Suppressor macrophage treated with lipopolysaccharide for 1 hour (primary cell): ENCODE data around the gene CLDN9.

Experiments used
- DNase-seq, 3 donors: peaks; one replicate each; pipeline ENCODE4 v3.0.0-alpha.2; 2020 to 2022

CLDN9 gene

DNA sequence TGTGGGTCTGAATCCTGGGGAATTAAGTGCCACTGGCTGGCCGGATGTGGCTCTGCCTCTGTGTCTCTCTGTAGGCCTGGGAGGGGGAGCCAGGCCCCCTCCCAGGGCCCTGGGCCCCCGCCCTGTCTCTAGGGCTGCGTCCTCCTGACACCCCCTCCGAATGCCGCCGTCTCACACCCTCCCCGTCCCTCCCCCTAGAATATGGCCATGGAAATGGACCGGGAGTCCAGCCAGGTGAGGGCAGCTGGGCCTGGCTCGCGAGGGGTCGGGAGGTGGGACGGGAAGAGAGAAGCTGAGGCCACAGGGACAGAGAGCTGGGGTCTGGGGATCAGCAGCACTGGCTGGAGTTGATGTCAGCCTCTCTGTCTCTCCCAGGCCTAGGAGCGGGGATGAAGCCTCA lies 16.4 kb upstream of the CLDN9 start:
- DNase-seq, result no peak

DNA sequence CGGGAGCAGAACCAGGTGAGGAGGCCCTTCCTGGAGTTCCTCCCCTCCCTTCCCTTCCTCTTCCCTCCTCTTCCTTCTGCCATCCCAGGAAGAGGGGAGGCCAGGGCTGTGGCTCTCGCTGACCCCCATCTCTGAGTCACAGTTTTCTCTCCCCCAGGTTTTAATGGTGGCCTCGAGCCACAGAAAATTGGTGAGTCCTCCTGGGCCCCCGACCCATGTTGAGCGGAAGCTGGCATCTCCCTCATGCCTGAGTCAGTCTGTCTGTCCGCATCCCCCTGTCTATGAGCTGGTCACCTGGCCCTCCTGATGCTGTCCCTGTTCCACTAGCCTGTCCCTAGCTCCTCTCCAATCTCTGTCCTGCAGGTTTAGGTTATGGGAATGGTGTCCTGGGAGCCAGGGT lies 12.8 kb upstream of the CLDN9 start:
- DNase-seq, result no peak

DNA sequence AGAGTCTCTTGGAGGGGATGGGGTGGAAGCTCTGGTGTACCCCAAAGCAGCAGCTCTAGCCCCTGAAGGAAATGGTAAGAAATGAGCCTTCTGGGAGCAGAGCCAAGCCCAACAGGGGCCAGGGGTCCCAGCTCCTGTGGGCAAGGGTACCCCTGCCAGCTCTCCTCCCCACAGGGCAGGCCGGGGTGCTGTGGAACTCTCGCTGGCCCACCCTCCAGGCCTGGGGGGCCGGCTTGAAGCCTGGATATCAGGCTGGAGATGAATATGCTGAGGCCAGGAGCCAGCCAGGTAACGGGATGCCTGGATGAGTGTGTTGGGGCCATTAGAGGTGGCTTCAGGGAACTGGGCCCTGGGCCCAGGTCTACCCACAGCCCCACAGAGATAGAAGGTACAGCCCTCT lies 12.2 kb upstream of the CLDN9 start:
- no peak for DNase-seq

DNA sequence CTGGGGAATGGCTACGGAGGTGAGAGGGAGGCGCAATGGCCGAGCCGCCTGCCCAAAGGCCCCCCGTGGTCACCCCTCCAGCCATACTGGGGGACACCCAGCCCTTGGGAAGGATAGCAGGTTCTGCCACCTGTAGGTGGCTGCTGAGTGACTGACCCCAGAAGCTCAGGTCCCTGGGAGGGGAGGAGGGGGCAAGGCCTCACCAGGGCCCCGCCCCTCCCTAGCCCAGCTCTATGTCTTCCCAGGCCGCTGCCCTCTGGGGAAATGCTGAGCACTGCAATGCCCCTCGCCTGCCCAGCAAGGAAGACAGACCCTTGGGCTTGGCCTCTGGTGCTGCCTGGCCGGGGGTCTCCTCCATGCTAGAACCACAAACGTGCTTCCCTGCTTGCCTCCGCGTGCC lies 11.4 kb upstream of the CLDN9 start:
- no peak for DNase-seq

DNA sequence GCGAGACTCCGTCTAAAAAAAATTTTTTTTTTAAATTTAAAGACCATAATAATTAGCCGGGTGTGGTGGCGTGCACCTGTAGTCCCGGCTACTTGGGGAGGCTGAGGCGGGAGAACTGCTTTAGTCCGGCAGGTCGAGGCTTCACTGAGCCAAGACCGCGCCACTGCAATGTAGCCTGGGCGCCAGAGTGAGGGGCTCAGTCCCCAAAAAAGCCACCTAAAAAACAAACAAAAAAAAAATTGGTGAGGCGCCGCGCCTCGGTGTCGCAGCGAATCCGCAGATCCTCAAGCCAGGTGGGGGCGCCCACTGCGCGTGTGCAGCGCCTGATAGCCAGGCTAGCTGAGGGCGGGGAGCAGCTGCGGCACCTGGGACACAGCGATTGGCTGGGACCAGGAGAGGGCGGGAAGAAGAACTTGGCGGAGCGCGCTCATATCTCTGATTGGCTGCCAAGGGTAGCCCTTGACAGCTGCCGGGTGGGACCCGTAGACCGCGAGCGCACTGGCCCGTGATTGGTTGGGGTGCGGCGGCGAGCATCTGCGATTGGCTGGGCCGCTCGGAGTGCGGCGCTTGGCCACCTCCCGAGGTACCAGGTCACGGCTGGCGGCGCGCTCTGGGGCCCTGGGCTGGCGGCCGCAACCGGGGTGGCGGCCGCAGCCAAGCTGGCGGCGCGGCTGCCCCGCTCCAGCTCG lies 9.0 kb upstream of the CLDN9 start:
- peak; percentile 98 to 99 (median 98) for DNase-seq

DNA sequence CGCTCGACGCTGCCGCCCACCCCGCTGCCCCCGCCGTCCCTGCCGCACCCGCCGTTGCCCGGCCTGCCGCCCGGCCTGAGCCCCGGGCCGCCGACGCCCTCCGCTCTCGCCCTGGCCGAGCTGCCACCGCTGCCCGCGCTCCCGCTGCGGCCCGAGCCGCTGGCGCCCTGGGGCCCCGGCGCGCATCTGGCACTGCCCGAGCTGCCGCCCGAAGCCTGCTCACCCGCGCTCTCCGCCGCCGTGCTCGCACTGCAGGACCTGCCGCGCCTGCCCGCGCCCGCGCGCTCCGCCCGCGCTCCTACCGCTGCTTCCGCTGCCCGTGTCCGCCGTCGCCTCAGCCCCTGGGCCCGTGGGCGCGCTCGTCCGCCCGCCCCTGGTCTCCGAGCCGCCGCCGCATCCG lies 8.4 kb upstream of the CLDN9 start:
- peak in 2 of 3 donors; percentile 39 to 73 for DNase-seq

DNA sequence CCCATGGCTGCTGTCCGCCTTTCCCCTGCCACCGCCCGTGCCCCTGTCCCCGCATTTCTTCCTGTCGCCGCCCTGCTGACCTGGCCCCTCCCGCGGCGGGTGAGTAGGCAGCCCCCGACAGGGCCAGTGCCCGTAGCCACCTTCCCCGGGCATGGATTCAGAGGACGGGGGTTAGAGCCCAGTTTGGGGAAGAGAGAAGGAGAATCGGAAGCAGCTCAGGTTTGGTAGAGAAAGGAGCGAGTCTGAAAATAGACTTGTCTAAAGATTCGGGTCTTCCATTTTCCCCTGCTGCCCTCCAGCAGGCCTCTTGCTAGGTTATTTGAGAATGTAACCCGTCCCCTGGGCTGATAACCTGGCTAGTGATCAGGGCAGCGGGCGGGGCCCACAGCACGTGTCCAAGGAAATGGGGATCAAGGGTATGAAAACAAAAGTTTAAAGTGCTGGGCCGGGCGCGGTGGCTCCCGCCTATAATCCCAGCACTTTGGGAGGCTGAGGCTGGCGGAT lies 7.9 kb upstream of the CLDN9 start:
- peak in 2 of 3 donors; percentile 41 to 54 for DNase-seq

DNA sequence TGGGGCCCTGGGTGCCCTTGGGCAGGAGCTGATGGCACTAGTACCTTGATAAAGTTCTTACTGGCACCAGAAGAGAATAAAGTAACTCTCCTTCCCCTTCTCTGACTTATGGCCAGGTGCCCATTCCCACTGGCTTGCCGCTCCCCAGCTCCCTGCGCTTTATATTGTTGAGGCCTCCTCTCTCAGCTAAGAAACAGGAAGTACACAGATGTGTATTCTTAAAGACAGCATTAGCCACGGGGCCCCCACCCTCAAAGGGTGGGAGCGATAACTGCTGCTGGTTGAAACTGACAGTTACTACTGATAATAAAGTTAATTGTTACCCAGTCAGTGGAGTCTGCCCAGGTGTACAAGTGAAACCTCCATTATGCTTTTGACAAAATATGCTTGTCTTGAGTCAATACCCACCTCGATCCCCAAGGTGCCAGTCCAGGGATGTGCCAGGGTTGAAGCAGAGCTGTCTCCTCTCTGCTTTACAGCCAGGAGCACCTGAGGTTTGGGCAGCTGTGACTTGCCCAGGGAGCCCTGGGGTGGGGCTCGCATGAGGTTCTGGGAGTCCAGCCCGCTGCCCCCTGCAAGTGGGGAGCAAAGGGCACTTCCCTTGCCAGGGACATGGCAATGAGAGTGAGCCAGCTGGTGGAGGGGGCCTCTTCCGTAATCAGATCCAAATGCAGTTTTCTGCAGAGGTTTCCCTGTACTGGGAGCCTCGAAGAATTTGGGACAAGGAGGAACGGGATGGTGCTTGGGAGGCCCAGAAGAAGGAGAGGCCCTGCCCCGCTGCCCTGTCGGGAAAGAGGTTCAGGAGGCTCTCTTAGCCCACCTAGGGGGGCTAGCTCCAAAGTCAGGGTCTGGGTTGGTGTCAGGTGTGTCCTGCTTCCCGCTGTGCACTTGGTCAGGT lies 5.4 kb upstream of the CLDN9 start:
- DNase-seq, result peak in 2 of 3 donors; percentile 26 to 40

DNA sequence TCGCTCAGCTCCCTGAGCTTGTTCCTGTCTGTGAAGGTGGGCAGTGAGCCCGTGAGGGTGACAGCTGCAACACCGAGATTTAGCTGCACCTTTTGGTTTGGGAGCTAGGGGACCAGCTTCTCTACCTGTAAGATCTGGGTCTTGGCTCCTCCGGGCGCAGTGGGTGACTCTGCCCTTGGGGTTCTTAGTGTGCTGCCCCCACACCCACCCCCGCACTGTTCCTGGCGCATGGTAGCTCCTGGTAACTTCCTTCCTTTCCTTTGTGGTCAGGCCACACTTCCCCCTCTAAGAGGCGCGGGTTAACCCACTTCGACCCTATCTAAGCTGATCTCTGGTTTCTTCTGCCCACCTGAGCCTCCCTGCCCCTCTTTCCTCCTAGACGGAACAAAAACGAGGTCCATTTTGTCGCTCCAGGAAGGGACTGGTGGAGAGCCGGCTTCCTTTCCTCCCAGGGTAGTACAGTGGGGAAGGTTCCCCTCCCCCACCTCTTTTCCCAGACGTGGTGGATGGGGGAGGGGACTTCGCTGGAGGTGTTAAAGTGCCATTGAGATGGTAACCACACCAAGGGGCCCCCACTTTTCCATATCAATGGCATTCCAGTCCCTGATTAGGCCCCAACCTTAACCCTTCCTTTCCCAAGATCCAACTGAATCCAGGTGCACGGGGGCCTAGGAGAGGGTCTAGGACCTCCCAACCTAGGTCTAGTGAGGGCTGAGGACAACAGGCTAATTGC lies 4.6 kb upstream of the CLDN9 start:
- DNase-seq, result peak; percentile 69 to 81 (median 70)

DNA sequence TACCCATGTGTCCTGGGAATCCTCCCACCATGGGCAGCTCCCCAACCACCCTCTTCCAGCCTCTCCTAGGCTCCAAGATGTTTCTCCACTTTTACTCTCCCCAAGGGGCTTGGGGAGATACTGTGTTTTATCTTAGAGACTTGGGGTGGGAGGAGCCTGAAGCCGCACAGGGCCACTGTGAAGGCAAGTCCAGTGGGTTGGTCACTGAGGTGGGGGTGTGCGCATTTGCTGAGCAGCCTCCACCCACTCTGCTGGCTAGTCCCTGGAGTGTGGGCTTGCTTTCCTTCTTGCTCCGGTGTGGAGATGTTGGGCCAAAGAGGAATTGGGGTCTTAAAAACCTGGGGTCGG lies 4.1 kb upstream of the CLDN9 start:
- no peak for DNase-seq

DNA sequence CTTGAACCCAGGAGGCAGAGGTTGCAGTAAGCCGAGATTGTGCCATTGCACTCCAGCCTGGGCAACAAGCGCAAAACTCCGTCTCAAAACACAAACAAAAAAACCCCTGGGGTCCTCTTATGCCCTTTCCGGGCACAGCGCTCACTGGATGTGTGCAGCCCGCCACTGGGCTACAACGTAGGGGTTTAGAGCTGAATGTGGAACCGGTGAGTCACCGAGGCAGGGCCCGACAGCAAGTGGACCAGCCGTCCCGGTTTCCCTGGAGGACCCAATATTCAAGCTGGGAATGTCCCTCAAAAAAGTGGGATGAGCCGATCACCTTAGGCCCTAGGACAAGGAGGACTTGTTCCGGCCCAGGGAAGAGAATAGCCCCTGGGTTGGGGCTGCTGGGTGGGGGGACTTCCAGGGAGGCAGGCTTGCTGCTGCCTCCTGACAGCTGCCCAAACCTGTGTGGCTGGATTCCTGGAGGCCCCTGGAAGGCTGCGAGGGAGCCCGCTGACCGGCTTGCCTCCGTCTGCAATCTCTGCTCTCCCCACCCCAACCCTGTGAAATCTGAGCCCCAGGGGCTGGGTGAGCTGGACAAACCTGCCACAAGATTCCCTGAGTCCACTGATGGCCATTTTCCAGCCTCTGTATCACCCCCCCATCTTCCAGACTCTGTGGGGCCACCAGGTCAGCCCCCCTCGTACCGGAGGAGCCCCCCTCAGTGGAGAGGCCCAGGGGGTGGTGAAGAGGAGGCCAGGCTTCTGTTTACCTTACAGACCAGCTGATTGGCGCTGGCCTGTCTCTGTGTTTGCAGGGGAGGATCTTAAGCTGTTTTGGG lies 2.9 kb upstream of the CLDN9 start:
- no peak for DNase-seq

DNA sequence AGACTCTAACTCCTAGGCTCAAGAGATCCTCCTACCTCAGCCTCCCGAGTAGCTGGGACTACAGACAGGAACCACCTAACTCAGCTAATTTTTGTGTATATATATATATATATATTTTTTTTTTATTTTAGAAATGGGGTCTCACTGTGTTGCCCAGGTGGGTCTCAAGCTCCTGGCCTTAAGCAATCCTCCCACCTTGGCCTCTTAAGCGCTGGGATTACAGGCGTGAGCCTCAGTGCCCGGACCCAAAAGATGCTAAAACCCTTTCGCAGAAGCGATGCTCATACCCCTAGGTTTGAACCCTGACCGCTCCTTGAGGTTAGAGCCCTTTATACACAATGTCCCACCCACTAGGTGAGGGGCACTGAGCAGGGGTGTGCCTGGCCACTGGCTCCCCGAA lies 2.2 kb upstream of the CLDN9 start:
- no peak for DNase-seq

DNA sequence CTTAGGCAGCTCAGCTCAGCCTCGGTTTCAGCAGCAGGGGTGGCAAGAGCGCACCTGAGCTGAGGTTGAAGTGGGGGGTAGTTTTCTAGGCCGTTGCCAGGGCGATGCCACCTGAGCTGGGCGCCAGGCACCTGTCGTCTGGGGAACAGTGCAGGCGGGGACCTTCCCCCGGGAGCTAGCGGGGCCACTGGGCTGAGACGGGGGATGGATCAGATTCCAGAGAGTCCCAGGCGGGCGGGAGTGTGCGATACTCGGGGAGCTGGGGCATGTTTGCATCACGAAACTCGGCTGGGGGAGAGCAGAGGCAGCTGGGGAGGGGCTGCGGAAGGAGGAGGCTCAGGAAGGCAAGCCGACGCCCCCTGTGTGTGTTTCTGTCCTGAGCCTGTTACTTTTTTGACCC lies 477 bp upstream of the CLDN9 start:
- no peak for DNase-seq

DNA sequence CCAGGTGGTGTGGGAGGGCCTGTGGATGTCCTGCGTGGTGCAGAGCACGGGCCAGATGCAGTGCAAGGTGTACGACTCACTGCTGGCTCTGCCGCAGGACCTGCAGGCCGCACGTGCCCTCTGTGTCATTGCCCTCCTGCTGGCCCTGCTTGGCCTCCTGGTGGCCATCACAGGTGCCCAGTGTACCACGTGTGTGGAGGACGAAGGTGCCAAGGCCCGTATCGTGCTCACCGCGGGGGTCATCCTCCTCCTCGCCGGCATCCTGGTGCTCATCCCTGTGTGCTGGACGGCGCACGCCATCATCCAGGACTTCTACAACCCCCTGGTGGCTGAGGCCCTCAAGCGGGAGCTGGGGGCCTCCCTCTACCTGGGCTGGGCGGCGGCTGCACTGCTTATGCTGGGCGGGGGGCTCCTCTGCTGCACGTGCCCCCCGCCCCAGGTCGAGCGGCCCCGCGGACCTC lies 798 bp downstream of the CLDN9 start:
- no peak for DNase-seq

DNA sequence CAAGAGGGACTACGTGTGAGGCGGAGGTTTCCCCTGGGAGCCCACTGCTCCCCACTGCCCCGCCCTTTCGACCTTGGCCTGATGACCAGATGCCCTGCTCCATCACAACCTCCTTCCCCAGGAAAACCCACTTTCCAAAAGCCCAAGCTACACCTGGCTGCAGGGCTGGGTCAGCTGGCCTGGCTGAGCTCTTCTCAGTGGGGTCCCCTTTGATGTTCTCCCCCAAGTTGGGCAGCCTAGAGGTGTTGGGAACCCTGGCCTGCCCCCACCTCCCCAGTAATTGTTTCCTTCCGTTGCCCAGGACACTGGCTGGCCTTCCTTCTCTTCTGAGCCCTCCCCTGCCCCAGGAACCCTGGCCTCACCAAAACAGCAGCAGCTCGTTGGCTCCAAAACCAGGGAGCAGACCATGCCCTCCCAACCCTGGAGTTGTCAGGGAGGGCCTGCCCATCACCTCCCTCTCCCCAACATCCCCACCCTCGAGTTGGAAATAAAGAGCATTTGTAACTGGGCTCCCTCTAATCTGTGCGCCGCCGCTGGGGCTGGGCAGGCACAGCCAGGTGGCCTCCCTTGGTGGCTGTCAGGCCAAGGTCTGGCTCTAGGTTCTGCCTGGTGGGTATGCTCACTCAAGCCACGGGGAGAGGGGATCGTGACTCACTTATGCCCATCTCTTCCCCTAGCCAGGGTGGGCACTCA lies 1.4 kb downstream of the CLDN9 start:
- DNase-seq, result no peak

DNA sequence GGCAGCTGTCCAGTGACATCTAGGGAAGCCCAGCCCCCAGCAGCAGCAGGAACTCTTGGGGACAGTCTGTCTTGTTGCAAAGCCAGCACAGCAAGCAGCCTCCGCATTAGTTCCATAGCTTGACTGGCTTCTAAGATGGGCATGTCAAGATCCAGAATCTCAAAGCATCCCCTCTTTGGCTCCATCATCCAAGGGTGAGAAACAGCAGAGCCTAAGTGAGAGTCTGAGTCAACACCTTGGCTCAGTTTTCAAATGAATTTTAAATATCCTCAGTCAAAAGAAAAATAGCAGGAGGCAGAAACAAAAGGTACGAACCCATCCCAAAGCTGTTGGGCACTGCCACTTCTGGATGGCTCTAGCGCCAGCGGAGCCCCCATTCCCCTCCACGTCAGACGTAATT lies 2.2 kb downstream of the CLDN9 start:
- DNase-seq, result no peak

DNA sequence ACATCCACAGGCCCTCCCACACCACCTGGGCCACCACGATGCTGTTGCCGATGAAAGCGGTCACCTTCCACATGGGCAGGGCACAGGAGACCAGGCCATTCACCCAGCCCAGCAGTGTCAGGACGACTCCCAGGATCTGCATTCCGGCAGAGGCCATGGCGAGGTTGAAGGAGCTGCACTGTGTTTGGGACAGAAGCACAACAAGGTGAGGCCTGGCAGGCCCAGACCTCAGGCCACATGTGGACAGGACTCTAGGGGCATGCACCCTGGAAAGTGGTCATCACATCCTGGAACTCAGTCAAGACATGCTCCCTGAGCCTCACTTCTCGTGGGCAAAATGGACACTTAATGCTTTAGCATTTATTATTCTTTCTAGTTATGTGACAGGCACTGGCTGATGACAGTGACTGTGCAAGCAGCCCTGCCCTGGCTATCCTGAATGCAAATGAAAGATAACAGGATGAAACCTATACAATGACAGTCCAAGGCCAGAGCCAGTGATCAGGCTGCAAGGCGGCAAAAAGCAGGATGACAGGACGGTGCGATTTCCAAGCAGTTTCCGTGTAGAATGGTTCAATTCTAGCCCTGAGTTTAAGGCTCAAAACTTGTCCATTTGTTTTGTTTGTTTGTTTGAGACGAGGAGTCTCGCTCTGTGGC lies 3.3 kb downstream of the CLDN9 start:
- no peak for DNase-seq

DNA sequence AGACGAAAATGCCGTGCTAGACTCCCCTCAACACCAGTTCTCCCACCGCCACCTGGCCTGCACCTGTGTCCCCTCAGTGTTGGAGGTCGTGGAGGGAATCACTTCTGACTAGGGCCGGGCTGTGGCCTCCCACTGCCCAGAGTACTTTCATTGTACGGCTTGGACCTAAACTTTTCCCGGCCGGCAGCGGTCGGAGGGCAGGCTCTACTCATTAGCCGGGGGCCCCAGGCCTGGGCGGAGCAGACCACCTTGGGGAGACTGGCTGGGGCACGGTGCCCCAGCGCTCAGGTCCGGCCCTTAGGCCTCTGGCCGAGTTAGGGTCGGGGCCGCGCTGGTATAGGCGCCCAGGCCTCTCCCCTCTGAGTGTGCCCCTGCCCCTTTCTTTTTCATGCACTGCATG lies 4.6 kb downstream of the CLDN9 start:
- DNase-seq, result no peak

DNA sequence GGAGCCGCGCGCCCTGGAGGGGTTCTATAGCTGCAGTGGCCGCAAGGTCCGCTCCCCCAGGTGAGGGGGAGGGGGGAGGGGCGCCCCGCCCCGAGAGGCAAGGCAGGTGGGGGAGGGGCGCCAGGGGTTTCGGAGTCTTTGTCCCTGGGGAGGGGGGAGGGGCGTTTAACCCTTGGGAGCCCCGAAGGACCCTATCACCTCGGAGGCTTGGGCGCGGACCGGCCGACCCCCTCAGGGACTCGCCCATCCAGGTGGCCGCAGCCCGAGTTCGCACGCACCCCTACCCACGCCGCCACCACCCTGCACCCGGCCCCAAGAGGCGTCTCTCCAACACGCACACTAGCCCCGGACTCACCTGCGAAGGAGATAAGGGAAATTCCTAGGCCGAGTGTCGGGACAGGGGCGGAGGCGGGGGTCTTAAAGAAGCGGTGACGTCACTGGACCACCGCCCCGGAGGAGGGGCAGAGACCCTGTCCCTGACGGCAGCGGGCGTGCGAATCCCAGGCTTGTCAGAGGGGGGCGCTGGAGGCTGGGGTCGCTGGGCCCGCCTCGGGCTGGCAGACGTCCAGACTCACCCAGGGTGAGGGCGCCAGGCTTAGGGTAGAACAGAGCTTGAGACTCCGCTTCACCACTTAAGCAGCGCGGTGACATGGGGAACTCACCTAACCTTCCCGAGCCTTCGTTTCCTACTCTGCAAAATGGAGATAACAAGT lies 5.2 kb downstream of the CLDN9 start, which contains the start of gene CLDN6:
CLDN6 (minus strand) TSS at position 390 of the 713 bp plus-strand sequence. CDS start 2,162 bp downstream, outside the sequence.
- peak in 1 of 3 donors; percentile 48 for DNase-seq

DNA sequence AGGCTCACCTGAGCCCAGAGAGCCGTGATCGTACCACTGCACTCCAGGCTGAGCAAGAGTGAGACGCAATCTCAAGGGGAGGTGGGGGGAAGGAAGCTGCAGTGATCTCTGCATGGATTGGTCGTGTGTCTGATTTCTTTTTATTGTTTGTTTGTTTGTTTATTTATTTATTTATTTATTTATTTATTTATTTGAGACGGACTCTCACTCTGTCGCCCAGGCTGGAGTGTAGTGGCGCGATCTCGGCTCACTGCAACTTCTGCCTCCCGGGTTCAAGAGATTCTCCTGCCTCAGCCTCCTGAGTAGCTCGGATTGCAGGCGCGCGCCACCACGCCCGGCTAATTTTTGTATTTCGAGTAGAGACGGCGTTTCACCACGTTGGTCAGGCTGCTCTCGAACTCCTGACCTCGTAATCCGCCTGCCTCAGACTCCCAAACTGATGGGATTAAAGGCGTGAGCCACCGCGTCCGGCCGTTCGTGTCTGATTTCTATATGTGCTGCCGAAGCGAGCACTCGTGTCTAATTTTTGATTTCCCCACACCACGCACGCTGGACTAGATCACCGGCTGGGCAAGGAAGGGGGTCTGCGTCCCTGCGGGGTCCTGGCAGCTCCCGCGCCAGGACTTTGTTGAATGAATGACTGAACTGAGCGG lies 7.0 kb downstream of the CLDN9 start:
- DNase-seq, result no peak
